Measurements from ENCODE around the gene POU1F1. TPM values are rescaled to one million over a fixed set of nuclear protein-coding genes. Genes with fewer than 3 reads are reported as not detected.

POU1F1 gene
- polyA plus RNA-seq, 1 donor (not counting 4 experiments of a cell fraction or from before 2014, with no cell fraction given): not detected

DNA sequence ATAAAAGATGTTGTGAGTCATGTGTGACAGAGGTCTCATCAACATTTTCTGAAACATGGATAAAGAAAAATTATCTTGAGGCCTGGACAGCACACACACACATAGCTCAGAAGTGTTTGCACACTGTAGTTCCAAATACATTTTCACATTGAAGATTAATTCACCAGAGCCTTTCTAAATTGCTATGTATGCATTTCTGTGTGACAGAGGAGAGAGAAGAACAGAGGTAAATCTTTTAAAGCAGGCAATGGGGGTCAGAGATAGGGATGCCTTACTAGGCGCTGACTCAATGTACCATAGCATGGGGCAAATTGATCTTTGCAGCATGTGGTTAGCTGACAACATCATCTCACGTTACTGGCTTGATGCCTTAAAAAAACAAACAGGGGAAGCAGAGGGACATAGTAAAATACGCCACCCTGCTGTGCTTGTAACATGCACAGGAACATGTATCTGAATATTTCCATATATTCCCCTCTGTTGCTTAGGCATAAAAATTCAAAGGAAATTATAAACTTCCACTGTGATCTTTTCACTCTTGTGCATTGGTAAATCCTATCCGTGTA is 7.7 kb downstream of the POU1F1 start:
- FAIRE-seq: no peak
- H3K27me3 ChIP-seq (ENCODE audit: control insufficient read depth, extremely low read depth, insufficient read depth, low read length): no peaks in the 10 kb centered on the region
- no peak overlapping the region for H3K27ac ChIP-seq (ENCODE audit: control insufficient read depth, insufficient read depth, low read length)
- no peaks in the 10 kb centered on the region for H3K4me1 ChIP-seq (ENCODE audit: control insufficient read depth, extremely low read depth, insufficient read depth, low read length)
- no peak overlapping the region for H3K4me2 ChIP-seq (ENCODE audit: control insufficient read depth, extremely low read depth, insufficient read depth, low read depth, low read length)
- H3K4me3 ChIP-seq (ENCODE audit: control insufficient read depth in 2 of 3, extremely low read depth in 1 of 3, insufficient read depth in 2 of 3, low read depth in 1 of 3, low read length in 3 of 3): no peak overlapping the region
- H3K79me2 ChIP-seq (ENCODE audit: control insufficient read depth, insufficient read depth, low read length): no peaks in the 10 kb centered on the region
- DNase-seq (ENCODE audit: low read depth, low spot score): no peak
- H2AFZ ChIP-seq (ENCODE audit: control insufficient read depth, low read length): no peak overlapping the region
- dilution Hi-C loops (cut with MboI; ENCODE audit: extremely low pct_ligation_motif_present, low sequenced_read_pairs): no loop called here
- no peaks in the 10 kb centered on the region for H3K9me3 ChIP-seq (ENCODE audit: control insufficient read depth, low read depth, low read length)
- no peak overlapping the region for H3K9ac ChIP-seq (ENCODE audit: control insufficient read depth, extremely low read depth, insufficient read depth, low read length)
- TF ChIP-seq, protein P1, sequence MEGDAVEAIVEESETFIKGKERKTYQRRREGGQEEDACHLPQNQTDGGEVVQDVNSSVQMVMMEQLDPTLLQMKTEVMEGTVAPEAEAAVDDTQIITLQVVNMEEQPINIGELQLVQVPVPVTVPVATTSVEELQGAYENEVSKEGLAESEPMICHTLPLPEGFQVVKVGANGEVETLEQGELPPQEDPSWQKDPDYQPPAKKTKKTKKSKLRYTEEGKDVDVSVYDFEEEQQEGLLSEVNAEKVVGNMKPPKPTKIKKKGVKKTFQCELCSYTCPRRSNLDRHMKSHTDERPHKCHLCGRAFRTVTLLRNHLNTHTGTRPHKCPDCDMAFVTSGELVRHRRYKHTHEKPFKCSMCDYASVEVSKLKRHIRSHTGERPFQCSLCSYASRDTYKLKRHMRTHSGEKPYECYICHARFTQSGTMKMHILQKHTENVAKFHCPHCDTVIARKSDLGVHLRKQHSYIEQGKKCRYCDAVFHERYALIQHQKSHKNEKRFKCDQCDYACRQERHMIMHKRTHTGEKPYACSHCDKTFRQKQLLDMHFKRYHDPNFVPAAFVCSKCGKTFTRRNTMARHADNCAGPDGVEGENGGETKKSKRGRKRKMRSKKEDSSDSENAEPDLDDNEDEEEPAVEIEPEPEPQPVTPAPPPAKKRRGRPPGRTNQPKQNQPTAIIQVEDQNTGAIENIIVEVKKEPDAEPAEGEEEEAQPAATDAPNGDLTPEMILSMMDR (optimal IDR thresholded peaks at IDR 0.05 in 1 of 3, IDR thresholded peaks at IDR 0.05 in 1 of 3, conservative IDR thresholded peaks at IDR 0.05 in 1 of 3; ENCODE audit: extremely low read depth in 1 of 3, insufficient read depth in 2 of 3, low read length in 3 of 3): no peak
- TF ChIP-seq EZH2 (IDR thresholded peaks at IDR 0.05; ENCODE audit: low read length): no peak
- H3K36me3 ChIP-seq (ENCODE audit: control insufficient read depth in 2 of 2, extremely low read depth in 1 of 2, insufficient read depth in 2 of 2, low read length in 2 of 2): no peaks in the 10 kb centered on the region
- no peaks in the 10 kb centered on the region for H3K9me1 ChIP-seq (ENCODE audit: control insufficient read depth, extremely low read depth, insufficient read depth, low read length)
- no peaks in the 10 kb centered on the region for H4K20me1 ChIP-seq (ENCODE audit: control insufficient read depth, extremely low read depth, insufficient read depth, low read length)

- H4K20me1 ChIP-seq (ENCODE audit: control insufficient read depth, extremely low read depth, insufficient read depth, low read length): no peaks in the 10 kb centered on the region
- no peaks in the 10 kb centered on the region for H3K27me3 ChIP-seq (ENCODE audit: control insufficient read depth, extremely low read depth, insufficient read depth, low read length)
- H3K36me3 ChIP-seq (ENCODE audit: control insufficient read depth in 2 of 2, extremely low read depth in 1 of 2, insufficient read depth in 2 of 2, low read length in 2 of 2): no peaks in the 10 kb centered on the region
- H3K4me1 ChIP-seq (ENCODE audit: control insufficient read depth, extremely low read depth, insufficient read depth, low read length): no peaks in the 10 kb centered on the region
- H3K79me2 ChIP-seq (ENCODE audit: control insufficient read depth, insufficient read depth, low read length): no peaks in the 10 kb centered on the region
- TF ChIP-seq, protein P1 (optimal IDR thresholded peaks at IDR 0.05 in 1 of 3, IDR thresholded peaks at IDR 0.05 in 1 of 3, conservative IDR thresholded peaks at IDR 0.05 in 1 of 3; ENCODE audit: extremely low read depth in 1 of 3, insufficient read depth in 2 of 3, low read length in 3 of 3): no peak
- no peak for TF ChIP-seq EZH2 (IDR thresholded peaks at IDR 0.05; ENCODE audit: low read length)
- no peak overlapping the region for H3K4me2 ChIP-seq (ENCODE audit: control insufficient read depth, extremely low read depth, insufficient read depth, low read depth, low read length)
- FAIRE-seq (no peak), DNase-seq (ENCODE audit: low read depth, low spot score) (no peak)
- dilution Hi-C loops (cut with MboI; ENCODE audit: extremely low pct_ligation_motif_present, low sequenced_read_pairs): no loop called here
- H3K4me3 ChIP-seq (ENCODE audit: control insufficient read depth in 2 of 3, extremely low read depth in 1 of 3, insufficient read depth in 2 of 3, low read depth in 1 of 3, low read length in 3 of 3): no peak overlapping the region
- no peak overlapping the region for H2AFZ ChIP-seq (ENCODE audit: control insufficient read depth, low read length)
- H3K9me1 ChIP-seq (ENCODE audit: control insufficient read depth, extremely low read depth, insufficient read depth, low read length): no peaks in the 10 kb centered on the region
- no peaks in the 10 kb centered on the region for H3K9me3 ChIP-seq (ENCODE audit: control insufficient read depth, low read depth, low read length)
- no peak overlapping the region for H3K27ac ChIP-seq (ENCODE audit: control insufficient read depth, insufficient read depth, low read length)
- H3K9ac ChIP-seq (ENCODE audit: control insufficient read depth, extremely low read depth, insufficient read depth, low read length): no peak overlapping the region
Observed at GRCh38 chr3:87267953-87268645, 8.3 kb downstream of the POU1F1 start.

All from keratinocyte (primary cell).